Activated CD8-positive, alpha-beta memory T cell treated with anti-CD3 and anti-CD28 coated beads for 24 hours (primary cell): ENCODE data around the gene PODN.
A peak's percentile ranks its signal among the peaks of the same experiment; 100 is the strongest.

Experiments
- DNase-seq: peaks from one replicate; pipeline ENCODE4 v3.0.0-alpha.2; 2020

The PODN gene

GRCh38 chr1:53051676-53052075 is 10.3 kb upstream of the PODN start:
- DNase-seq: no peak

GRCh38 chr1:53057127-53057526 is 4.9 kb upstream of the PODN start:
- DNase-seq: no peak

- no peak for DNase-seq
Observed at GRCh38 chr1:53060579-53060978, 1.4 kb upstream of the PODN start.

GRCh38 chr1:53061123-53061858 is 722 bp upstream of the PODN start:
- DNase-seq: no peak

GRCh38 chr1:53062708-53063591 is 937 bp downstream of the PODN start:
- peak; percentile 55 for DNase-seq

- peak; percentile 46 for DNase-seq
Observed at GRCh38 chr1:53063744-53064515, 1.9 kb downstream of the PODN start.

- DNase-seq: no peak
Observed at GRCh38 chr1:53065391-53065790, 3.4 kb downstream of the PODN start.

- DNase-seq: no peak
Observed at GRCh38 chr1:53066488-53066887, 4.5 kb downstream of the PODN start.

GRCh38 chr1:53066891-53067738 is 5.1 kb downstream of the PODN start:
- DNase-seq: no peak

GRCh38 chr1:53067886-53068285 is 5.9 kb downstream of the PODN start:
- no peak for DNase-seq

- no peak for DNase-seq
Observed at GRCh38 chr1:53068314-53069099, 6.5 kb downstream of the PODN start.

- no peak for DNase-seq
Observed at GRCh38 chr1:53069265-53069662, 7.3 kb downstream of the PODN start.

GRCh38 chr1:53069663-53070327 is 7.8 kb downstream of the PODN start:
- DNase-seq: no peak

GRCh38 chr1:53070621-53071020 is 8.6 kb downstream of the PODN start:
- DNase-seq: peak; percentile 49

- DNase-seq: no peak
Observed at GRCh38 chr1:53071167-53071865, 9.3 kb downstream of the PODN start.

- no peak for DNase-seq
Observed at GRCh38 chr1:53071915-53072314, 9.9 kb downstream of the PODN start.

GRCh38 chr1:53073287-53073686 is 11.3 kb downstream of the PODN start:
- DNase-seq: no peak

- no peak for DNase-seq
Observed at GRCh38 chr1:53073868-53074311, 11.9 kb downstream of the PODN start.

GRCh38 chr1:53074313-53075154 is 12.5 kb downstream of the PODN start:
- no peak for DNase-seq
